IMR-90 (cell line): ENCODE measurements around the gene CRYGS. TPM values are rescaled to one million over a fixed set of nuclear protein-coding genes. Genes with fewer than 3 reads are reported as not detected.

ENCODE experiments used
- ATAC-seq: fragments of 200-7000 bp; cut with Tn5 transposase; 2 replicates; pipeline ENCODE4 v1.9.1; 2020; ENCODE audit warnings: low read depth, mild to moderate bottlenecking, moderate library complexity
- BruUV-seq: library from RNA; stranded (reverse); fragments of 400-500 nt; replicated peaks from 2 replicates; lab custom pipeline; 2021; lab: Mats Ljungman, UMichigan
- CTCF ChIA-PET: fragments of 300-600 bp; formaldehyde crosslinking; extraction: SDS; loops from one replicate; lab custom pipeline; 2021; ENCODE audit warnings: antibody characterized with exemption; lab: Yijun Ruan, JAX
- POLR2A ChIA-PET: fragments of 300-600 bp; sonication (Branson Sonifier 250); formaldehyde crosslinking; loops from one replicate; lab custom pipeline; 2022; ENCODE audit warnings: antibody characterized with exemption; ENCODE audit not compliant: unreplicated experiment; lab: Charles Lee
- DNase-seq: peaks from one replicate; pipeline ENCODE4 v3.0.0; 2013
- H2AFZ ChIP-seq: replicated peaks from 2 replicates; pipeline ENCODE3; 2013; ENCODE audit warnings: low read length, mild to moderate bottlenecking; ENCODE audit not compliant: poor library complexity
- H2AK5ac ChIP-seq: 2 replicates; pipeline ENCODE4 v1.6.1; 2013; ENCODE audit warnings: low read depth, low read length, inconsistent platforms
- H2AK9ac ChIP-seq: replicated peaks from 2 replicates; pipeline ENCODE3; 2013; ENCODE audit warnings: mild to moderate bottlenecking, low read depth, low read length, moderate library complexity; ENCODE audit not compliant: poor library complexity
- H2BK120ac ChIP-seq: 2 replicates; pipeline ENCODE4 v1.6.1; 2013; ENCODE audit warnings: low read depth, low read length, inconsistent platforms
- H2BK15ac ChIP-seq: 3 replicates; pipeline ENCODE4 v1.6.1; 2013; ENCODE audit warnings: low read depth, low read length, inconsistent platforms
- H2BK20ac ChIP-seq: 2 replicates; pipeline ENCODE4 v1.6.1; 2013; ENCODE audit warnings: low read depth, mild to moderate bottlenecking, inconsistent platforms, low read length, moderate library complexity
- H2BK5ac ChIP-seq: 2 replicates; pipeline ENCODE4 v1.6.1; 2013; ENCODE audit warnings: mild to moderate bottlenecking, low read depth, low read length, inconsistent platforms; ENCODE audit not compliant: poor library complexity, severe bottlenecking
- H3K14ac ChIP-seq: replicated peaks from 2 replicates; pipeline ENCODE4 v1.6.1; 2013; ENCODE audit warnings: low read depth, low read length, inconsistent platforms
- H3K18ac ChIP-seq: 2 replicates; pipeline ENCODE4 v1.6.1; 2013; ENCODE audit warnings: low read depth, low read length, control low read depth
- H3K23ac ChIP-seq: 2 replicates; pipeline ENCODE4 v1.6.1; 2013; ENCODE audit warnings: low read depth, low read length, inconsistent platforms
- H3K27ac ChIP-seq: 2 replicates; pipeline ENCODE4 v1.5.1; 2013; ENCODE audit warnings: mild to moderate bottlenecking, control low read depth, low read length; ENCODE audit not compliant: insufficient read depth
- H3K27me3 ChIP-seq: 2 replicates; pipeline ENCODE4 v1.6.1; 2013; ENCODE audit warnings: low read length; ENCODE audit not compliant: control insufficient read depth, insufficient read depth
- H3K36me3 ChIP-seq: 2 replicates; pipeline ENCODE4 v1.6.1; 2013; ENCODE audit warnings: low read length, mixed read lengths; ENCODE audit not compliant: control insufficient read depth, insufficient read depth
- H3K4ac ChIP-seq: 2 replicates; pipeline ENCODE4 v1.6.1; 2013; ENCODE audit warnings: low read depth, low read length, inconsistent platforms
- H3K4me1 ChIP-seq: 2 replicates; pipeline ENCODE4 v1.6.1; 2013; ENCODE audit warnings: low read length, mixed read lengths; ENCODE audit not compliant: control insufficient read depth, insufficient read depth
- H3K4me2 ChIP-seq: 2 replicates; pipeline ENCODE4 v1.6.1; 2013; ENCODE audit warnings: low read depth, mild to moderate bottlenecking, control low read depth, low read length, moderate library complexity
- H3K4me3 ChIP-seq: 2 replicates; pipeline ENCODE4 v1.5.1; 2013; ENCODE audit warnings: low read depth, mild to moderate bottlenecking, control low read depth, low read length, moderate library complexity; ENCODE audit not compliant: insufficient read depth
- H3K56ac ChIP-seq: 2 replicates; pipeline ENCODE4 v1.6.1; 2013; ENCODE audit warnings: low read length, inconsistent platforms; ENCODE audit not compliant: insufficient read depth; ENCODE audit errors: extremely low read depth
- H3K79me1 ChIP-seq, 2 experiments: 2 replicates each; pipeline ENCODE4 v1.6.1; 2013; ENCODE audit warnings: low read length in 2 of 2, inconsistent platforms in 1 of 2, low read depth in 1 of 2
- H3K9ac ChIP-seq: 2 replicates; pipeline ENCODE4 v1.6.1; 2013; ENCODE audit warnings: low read depth, low read length, control low read depth
- H3K9me1 ChIP-seq: 2 replicates; pipeline ENCODE4 v1.6.1; 2013; ENCODE audit warnings: low read length, inconsistent platforms; ENCODE audit not compliant: insufficient read depth
- H3K9me3 ChIP-seq: 2 replicates; pipeline ENCODE4 v1.6.1; 2013; ENCODE audit warnings: low read length; ENCODE audit not compliant: control insufficient read depth, insufficient read depth
- H4K20me1 ChIP-seq: 2 replicates; pipeline ENCODE4 v1.6.1; 2013; ENCODE audit warnings: low read length, inconsistent platforms; ENCODE audit not compliant: insufficient read depth
- H4K5ac ChIP-seq: 2 replicates; pipeline ENCODE4 v1.6.1; 2013; ENCODE audit warnings: mild to moderate bottlenecking, low read depth, low read length, control low read depth
- H4K8ac ChIP-seq, 2 experiments: 2 replicates each; pipeline ENCODE4 v1.6.1; 2013; ENCODE audit warnings: low read depth in 2 of 2, low read length in 2 of 2, control low read depth in 1 of 2, inconsistent platforms in 1 of 2
- H4K91ac ChIP-seq: 2 replicates; pipeline ENCODE4 v1.6.1; 2013; ENCODE audit warnings: low read depth, low read length, inconsistent platforms; ENCODE audit not compliant: insufficient read depth
- BHLHE40 ChIP-seq: fragments of 150-350 bp; IDR thresholded peaks from 2 replicates; pipeline ENCODE4 v1.6.1; 2016; ENCODE audit warnings: mild to moderate bottlenecking, low read depth, low read length
- CEBPB ChIP-seq: IDR thresholded peaks from 2 replicates; pipeline ENCODE4 v1.6.1; 2012; ENCODE audit warnings: low read depth, low read length, improper control_type of control experiment
- CHD1 ChIP-seq: IDR thresholded peaks from 2 replicates; pipeline ENCODE4 v1.6.1; 2012; ENCODE audit warnings: low read depth, low read length, improper control_type of control experiment
- FOS ChIP-seq: fragments of 150-350 bp; IDR thresholded peaks from 2 replicates; pipeline ENCODE4 v1.6.1; 2016; ENCODE audit warnings: low read depth, low read length
- MAFK ChIP-seq: IDR thresholded peaks from 2 replicates; pipeline ENCODE4 v1.6.1; 2012; ENCODE audit warnings: low read depth, low read length, improper control_type of control experiment
- MAZ ChIP-seq: IDR thresholded peaks from 2 replicates; pipeline ENCODE4 v1.6.1; 2012; ENCODE audit warnings: low read depth, mild to moderate bottlenecking, low read length, improper control_type of control experiment, moderate library complexity, borderline replicate concordance
- MXI1 ChIP-seq: IDR thresholded peaks from 2 replicates; pipeline ENCODE4 v1.6.1; 2012; ENCODE audit warnings: low read depth, mild to moderate bottlenecking, low read length, moderate library complexity, borderline replicate concordance
- NFE2L2 ChIP-seq: fragments of 150-350 bp; IDR thresholded peaks from 2 replicates; pipeline ENCODE4 v1.6.1; 2016; ENCODE audit warnings: low read depth, mild to moderate bottlenecking, low read length
- POLR2A ChIP-seq: IDR thresholded peaks from 2 replicates; pipeline ENCODE4 v1.6.1; 2012; ENCODE audit warnings: mild to moderate bottlenecking, low read depth, low read length
- RAD21 ChIP-seq: IDR thresholded peaks from 2 replicates; pipeline ENCODE4 v1.6.1; 2012; ENCODE audit warnings: low read length, improper control_type of control experiment
- RCOR1 ChIP-seq: IDR thresholded peaks from 2 replicates; pipeline ENCODE4 v1.6.1; 2012; ENCODE audit warnings: mild to moderate bottlenecking, low read length, improper control_type of control experiment; ENCODE audit not compliant: insufficient replicate concordance
- RFX5 ChIP-seq: IDR thresholded peaks from 2 replicates; pipeline ENCODE4 v1.8.0; 2012; ENCODE audit warnings: low read depth, mild to moderate bottlenecking, low read length, moderate library complexity
- SMC3 ChIP-seq: fragments of 150-350 bp; IDR thresholded peaks from 2 replicates; pipeline ENCODE4 v1.6.1; 2016; ENCODE audit warnings: low read depth, mild to moderate bottlenecking, antibody characterized with exemption, low read length, moderate library complexity
- WGBS, 2 experiments: methylation state at CpG; one replicate each; pipeline versions ENCODE4 v1.1.5 to v1.1.7; 2013; ENCODE audit warnings: missing lambda C conversion rate in 2 of 2; ENCODE audit not compliant: insufficient read length in 1 of 2; ENCODE audit errors: extremely low coverage in 2 of 2; 5-methylcytosine and 5-hydroxymethylcytosine counted together
- dilution Hi-C: fragments of 300-500 bp; cut with HindIII; formaldehyde crosslinking; loops from one replicate; pipeline ENCODE4 v1.14.3; 2018; ENCODE audit warnings: low sequenced_read_pairs; ENCODE audit not compliant: unreplicated experiment
- in situ Hi-C: fragments of 300-500 bp; cut with MboI; formaldehyde crosslinking; loops from 3 replicates; pipeline ENCODE4 v1.14.3; 2019; ENCODE audit warnings: low sequenced_read_pairs, inconsistent platforms, mixed read lengths
- intact Hi-C: fragments of 100-400 bp; cut with micrococcal nuclease; formaldehyde crosslinking; loops from 2 replicates; pipeline ENCODE4 v1.10.0; 2022
- polyA plus RNA-seq, 3 experiments: library from polyadenylated mRNA; depleted of rRNA; stranded (reverse); fragments of >200 nt; gene quantifications; 2 replicates each; pipeline ENCODE4 v1.2.3, GENCODE V29; 2012; ENCODE audit warnings: low replicate concordance in 1 of 3
- total RNA-seq: library from RNA; depleted of rRNA; stranded (reverse); fragments of >200 nt; gene quantifications from 2 replicates; pipeline ENCODE4 v1.2.3, GENCODE V29; 2012
- TF ChIP-seq, protein P1 (sequence below): fragments of 150-350 bp; IDR thresholded peaks from 2 replicates; pipeline ENCODE4 v1.6.1; 2016; ENCODE audit warnings: low read depth, mild to moderate bottlenecking, low read length, moderate library complexity, borderline replicate concordance
- TF ChIP-seq, protein P2 (sequence below): fragments of 150-350 bp; IDR thresholded peaks from 2 replicates; pipeline ENCODE4 v1.6.1; 2017; ENCODE audit warnings: mild to moderate bottlenecking, antibody characterized with exemption, low read length, low read depth
- TF ChIP-seq, protein P3 (sequence below): conservative IDR thresholded peaks from 2 replicates; pipeline ENCODE4 v1.5.1; 2012; ENCODE audit warnings: mild to moderate bottlenecking, low read depth, low read length, improper control_type of control experiment

The CRYGS gene
- total and polyA plus RNA-seq, 2 of the 4 experiments (the other 2 are of a cell fraction) = 0.36 to 2.1 TPM

- 33% methylated on average over 1 of the region's 4 CpGs; no CpG with 5 or more reads in 1 of the 2 experiments for WGBS, 2 experiments
- H3K56ac ChIP-seq = no peak overlapping the region
- H3K79me1 ChIP-seq = no peaks in the 10 kb centered on the region
- H3K9me3 ChIP-seq = no peaks in the 10 kb centered on the region
- DNase-seq (no peak), ATAC-seq (no peak)
- H2AK9ac ChIP-seq = no peak overlapping the region
- H3K27me3 ChIP-seq = peaks cover 22% of the 10 kb centered on the region
- intact Hi-C loops = no loop called here
- POLR2A ChIA-PET = no interaction called here
- no peak overlapping the region for H2AK5ac ChIP-seq
- dilution Hi-C loops = no loop called here
- no peak overlapping the region for H3K4ac ChIP-seq
- no peak overlapping the region for H4K91ac ChIP-seq
- H3K4me2 ChIP-seq = no peak overlapping the region
- H3K23ac ChIP-seq = no peak overlapping the region
- no peaks in the 10 kb centered on the region for H3K4me1 ChIP-seq
- H2BK20ac ChIP-seq = no peak overlapping the region
- no peak overlapping the region for H3K9ac ChIP-seq
- no peak overlapping the region for H3K18ac ChIP-seq
- no peaks in the 10 kb centered on the region for H3K9me1 ChIP-seq
- no peak overlapping the region for H2BK5ac ChIP-seq
- H3K4me3 ChIP-seq = no peak overlapping the region
- H2BK120ac ChIP-seq = no peak overlapping the region
- no peak overlapping the region for H3K27ac ChIP-seq
- no peak overlapping the region for H2AFZ ChIP-seq
- in situ Hi-C loops = no loop called here
- H3K36me3 ChIP-seq = no peaks in the 10 kb centered on the region
- H4K5ac ChIP-seq = no peak overlapping the region
- no peaks in the 10 kb centered on the region for H4K20me1 ChIP-seq
- no TSS peak for BruUV-seq
- CTCF ChIA-PET = no interaction called here
- no peak overlapping the region for H4K8ac ChIP-seq
- TF ChIP-seq, protein P1, sequence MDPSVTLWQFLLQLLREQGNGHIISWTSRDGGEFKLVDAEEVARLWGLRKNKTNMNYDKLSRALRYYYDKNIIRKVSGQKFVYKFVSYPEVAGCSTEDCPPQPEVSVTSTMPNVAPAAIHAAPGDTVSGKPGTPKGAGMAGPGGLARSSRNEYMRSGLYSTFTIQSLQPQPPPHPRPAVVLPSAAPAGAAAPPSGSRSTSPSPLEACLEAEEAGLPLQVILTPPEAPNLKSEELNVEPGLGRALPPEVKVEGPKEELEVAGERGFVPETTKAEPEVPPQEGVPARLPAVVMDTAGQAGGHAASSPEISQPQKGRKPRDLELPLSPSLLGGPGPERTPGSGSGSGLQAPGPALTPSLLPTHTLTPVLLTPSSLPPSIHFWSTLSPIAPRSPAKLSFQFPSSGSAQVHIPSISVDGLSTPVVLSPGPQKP = no peak
- TF ChIP-seq CHD1 (no peak), MAFK (no peak), POLR2A (no peak), FOS (no peak), RCOR1 (no peak), MXI1 (no peak), SMC3 (no peak), NFE2L2 (no peak), MAZ (no peak), RFX5 (no peak), RAD21 (no peak), BHLHE40 (no peak), CEBPB (no peak)
- TF ChIP-seq, protein P2, sequence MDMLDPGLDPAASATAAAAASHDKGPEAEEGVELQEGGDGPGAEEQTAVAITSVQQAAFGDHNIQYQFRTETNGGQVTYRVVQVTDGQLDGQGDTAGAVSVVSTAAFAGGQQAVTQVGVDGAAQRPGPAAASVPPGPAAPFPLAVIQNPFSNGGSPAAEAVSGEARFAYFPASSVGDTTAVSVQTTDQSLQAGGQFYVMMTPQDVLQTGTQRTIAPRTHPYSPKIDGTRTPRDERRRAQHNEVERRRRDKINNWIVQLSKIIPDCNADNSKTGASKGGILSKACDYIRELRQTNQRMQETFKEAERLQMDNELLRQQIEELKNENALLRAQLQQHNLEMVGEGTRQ = no peak
- TF ChIP-seq, protein P3, sequence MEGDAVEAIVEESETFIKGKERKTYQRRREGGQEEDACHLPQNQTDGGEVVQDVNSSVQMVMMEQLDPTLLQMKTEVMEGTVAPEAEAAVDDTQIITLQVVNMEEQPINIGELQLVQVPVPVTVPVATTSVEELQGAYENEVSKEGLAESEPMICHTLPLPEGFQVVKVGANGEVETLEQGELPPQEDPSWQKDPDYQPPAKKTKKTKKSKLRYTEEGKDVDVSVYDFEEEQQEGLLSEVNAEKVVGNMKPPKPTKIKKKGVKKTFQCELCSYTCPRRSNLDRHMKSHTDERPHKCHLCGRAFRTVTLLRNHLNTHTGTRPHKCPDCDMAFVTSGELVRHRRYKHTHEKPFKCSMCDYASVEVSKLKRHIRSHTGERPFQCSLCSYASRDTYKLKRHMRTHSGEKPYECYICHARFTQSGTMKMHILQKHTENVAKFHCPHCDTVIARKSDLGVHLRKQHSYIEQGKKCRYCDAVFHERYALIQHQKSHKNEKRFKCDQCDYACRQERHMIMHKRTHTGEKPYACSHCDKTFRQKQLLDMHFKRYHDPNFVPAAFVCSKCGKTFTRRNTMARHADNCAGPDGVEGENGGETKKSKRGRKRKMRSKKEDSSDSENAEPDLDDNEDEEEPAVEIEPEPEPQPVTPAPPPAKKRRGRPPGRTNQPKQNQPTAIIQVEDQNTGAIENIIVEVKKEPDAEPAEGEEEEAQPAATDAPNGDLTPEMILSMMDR = no peak
- no peak overlapping the region for H2BK15ac ChIP-seq
- no peak overlapping the region for H3K14ac ChIP-seq
These were observed 51.7 kb downstream of the CRYGS start for GRCh38 chr3:186492385-186492984.
